Activated CD4-positive, alpha-beta T cell treated with anti-CD3 and anti-CD28 coated beads, Interleukin-2, amount 50 U/mL, for 16 hours (primary cell): ENCODE data around the gene EIF4G1.
A peak's percentile ranks its signal among the peaks of the same experiment; 100 is the strongest.

Experiments
- DNase-seq: peaks from one replicate; pipeline ENCODE4 v3.0.0-alpha.2; 2020

The EIF4G1 gene

DNA sequence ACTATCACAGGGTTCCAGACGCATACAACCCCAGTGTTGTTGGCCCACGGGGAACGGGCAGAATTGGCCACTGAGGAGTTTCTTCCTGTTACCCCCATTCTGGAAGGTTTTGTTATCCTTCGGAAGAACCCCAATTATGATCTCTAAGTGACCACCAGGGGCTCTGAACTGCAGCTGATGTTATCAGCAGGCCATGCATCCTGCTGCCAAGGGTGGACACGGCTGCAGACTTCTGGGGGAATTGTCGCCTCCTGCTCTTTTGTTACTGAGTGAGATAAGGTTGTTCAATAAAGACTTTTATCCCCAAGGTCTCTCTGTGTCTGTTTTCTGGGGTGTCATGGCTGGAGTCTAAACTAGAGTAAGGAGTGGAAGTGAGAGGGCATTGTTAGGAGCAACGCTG lies 5.7 kb upstream of the EIF4G1 start:
- no peak for DNase-seq

DNA sequence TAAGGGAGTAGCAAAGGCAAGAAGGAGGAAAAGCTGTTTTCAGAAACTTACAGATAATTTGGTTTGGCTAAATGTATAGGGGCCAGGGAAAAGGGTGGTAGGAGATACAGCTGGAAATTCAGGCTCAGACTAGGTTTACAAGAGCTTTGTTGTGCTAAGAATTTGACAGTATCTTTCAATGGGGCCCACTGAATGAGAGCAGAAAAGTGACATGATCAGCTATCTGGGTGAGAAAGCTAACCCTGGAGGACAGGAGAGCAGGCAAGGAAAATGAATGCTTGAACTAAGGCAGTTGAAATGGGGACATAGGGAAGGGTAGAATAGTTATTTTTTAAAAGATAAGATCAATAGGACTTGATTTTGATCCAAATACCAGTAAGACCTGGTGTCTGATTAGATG lies 2.8 kb upstream of the EIF4G1 start:
- DNase-seq = no peak

DNA sequence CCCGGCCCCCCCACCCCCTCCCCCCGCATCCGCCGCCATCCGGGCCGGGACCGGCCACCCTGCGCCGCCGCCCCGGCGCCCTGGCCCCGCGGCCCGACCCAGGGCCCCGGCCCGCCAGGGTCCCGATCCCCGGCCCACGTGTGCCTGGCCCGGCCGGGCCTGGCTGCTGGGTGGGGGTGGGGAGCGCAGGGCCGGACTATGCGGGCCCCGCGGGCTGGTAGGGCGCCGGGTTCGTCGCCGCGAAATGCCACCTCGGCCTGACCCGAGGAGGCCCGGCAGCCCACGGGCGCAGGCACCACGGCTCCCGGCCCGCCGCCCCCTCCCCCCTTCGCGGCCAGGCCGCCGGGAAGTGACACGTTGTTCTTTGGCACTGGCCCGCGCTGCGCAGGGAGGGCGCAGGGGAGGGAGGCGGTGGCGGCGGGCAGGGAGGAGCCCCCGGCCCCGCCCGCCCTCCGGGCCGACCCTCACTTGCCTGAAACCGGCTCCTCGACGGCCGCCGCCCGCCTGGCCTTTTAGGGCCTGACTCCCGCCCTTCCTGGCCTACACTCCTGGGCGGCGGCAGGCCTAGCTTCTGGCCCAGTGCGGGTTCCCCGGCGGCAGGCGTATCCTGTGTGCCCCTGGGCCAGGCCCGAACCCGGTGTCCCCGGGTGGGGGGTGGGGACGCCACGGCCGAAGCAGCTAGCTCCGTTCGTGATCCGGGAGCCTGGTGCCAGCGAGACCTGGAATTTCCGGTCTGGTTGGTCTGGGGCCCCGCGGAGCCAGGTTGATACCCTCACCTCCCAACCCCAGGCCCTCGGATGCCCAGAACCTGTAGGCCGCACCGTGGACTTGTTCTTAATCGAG lies 515 bp downstream of the EIF4G1 start:
- peak; percentile 58 for DNase-seq

DNA sequence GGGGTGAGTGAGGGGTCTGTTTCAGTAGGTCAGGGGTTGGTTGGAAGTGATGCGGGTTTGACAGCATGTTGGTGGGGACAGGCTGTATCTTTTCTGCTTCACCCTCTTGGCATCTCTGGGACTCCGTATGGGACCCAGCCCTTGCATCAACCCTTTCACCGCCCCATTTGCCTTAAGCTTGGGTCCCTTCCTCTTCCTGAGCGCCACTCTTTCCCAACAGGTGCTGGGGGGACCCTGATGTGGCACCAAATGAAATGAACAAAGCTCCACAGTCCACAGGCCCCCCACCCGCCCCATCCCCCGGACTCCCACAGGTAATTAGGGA lies 1.1 kb downstream of the EIF4G1 start:
- no peak for DNase-seq

DNA sequence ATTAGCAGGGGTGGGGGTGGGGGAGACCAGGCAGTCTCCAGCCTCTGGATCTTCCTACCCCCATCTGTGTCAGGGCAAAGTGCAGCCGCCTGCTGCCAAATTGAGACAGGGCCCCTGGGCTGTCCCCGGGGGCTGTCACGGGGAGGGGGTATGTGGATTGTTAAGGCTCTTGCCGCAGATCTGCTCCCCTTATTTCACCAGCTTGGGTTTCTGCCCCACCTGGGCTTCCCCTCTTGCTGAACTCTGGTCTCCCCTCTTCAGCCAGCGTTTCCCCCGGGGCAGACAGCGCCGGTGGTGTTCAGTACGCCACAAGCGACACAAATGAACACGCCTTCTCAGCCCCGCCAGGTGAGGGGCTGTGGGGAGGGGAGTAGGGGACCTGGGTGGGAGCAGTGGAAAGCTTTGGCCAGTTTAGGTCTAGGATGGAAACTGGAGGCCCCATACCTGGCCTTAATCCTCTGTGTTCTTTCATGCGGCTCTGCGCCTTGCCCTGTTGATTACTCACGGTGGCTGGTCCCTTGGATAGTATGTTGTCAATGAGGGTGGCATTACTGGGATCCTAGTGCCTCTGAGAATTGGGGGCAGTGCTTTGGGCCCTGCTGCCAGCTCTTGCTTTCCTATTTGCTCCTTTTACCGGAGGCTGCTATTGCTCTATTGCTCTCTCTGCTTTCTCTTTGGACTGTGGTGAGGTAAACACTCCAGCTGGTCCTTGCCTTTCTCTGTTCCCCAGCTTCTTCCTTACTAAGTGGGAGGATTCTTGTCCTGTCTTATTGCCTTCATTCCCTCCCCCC lies 1.7 kb downstream of the EIF4G1 start:
- no peak for DNase-seq

DNA sequence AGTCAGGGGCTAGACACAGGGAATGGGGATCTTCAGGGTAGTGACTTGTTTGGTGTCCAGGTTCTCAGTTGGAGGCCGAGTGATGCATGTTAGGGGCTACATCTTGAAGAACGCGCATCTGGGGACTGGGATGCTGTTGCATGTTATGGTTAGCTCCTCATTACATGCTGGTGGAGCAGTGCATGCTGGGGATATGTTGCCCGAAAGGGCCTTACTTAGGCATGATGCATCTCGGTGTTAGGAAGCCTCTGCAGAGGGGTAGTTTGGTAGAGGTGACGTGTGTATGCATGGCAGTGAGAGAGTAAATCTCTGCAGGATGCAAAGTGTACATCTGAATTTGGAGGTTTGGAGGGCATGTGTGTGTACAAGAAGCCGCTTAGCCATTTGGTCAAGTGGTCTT lies 2.4 kb downstream of the EIF4G1 start:
- DNase-seq = no peak

DNA sequence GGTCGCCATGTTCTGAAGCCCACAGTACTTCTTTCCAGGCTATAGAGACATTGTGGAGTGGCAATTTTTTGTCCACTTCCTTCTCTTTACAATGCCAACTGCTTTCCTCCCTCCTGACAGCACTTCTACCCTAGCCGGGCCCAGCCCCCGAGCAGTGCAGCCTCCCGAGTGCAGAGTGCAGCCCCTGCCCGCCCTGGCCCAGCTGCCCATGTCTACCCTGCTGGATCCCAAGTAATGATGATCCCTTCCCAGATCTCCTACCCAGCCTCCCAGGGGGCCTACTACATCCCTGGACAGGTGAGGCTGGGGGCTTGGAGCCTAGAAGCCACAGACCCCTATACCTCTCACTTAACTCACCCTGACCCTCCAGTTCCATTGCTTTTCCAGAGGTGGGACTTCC lies 2.8 kb downstream of the EIF4G1 start:
- DNase-seq = no peak

DNA sequence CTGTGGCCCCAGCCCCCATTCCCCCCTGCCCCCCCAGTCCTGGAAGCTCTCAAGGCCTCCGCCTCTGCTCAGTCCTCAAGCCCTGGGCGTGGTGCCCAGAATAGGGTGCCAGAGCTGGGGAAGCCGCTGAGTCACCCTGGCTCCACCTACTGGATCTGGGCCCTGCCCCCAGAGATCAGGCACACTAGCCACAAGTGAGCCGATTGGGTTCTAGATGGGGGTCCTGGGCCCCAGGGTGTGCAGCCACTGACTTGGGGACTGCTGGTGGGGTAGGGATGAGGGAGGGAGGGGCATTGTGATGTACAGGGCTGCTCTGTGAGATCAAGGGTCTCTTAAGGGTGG lies 5.7 kb downstream of the EIF4G1 start:
- peak; percentile 36 for DNase-seq

DNA sequence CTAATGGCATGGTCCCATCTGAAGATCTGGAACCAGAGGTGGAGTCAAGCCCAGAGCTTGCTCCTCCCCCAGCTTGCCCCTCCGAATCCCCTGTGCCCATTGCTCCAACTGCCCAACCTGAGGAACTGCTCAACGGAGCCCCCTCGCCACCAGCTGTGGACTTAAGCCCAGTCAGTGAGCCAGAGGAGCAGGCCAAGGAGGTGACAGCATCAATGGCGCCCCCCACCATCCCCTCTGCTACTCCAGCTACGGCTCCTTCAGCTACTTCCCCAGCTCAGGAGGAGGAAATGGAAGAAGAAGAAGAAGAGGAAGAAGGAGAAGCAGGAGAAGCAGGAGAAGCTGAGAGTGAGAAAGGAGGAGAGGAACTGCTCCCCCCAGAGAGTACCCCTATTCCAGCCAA lies 7.3 kb downstream of the EIF4G1 start:
- no peak for DNase-seq

DNA sequence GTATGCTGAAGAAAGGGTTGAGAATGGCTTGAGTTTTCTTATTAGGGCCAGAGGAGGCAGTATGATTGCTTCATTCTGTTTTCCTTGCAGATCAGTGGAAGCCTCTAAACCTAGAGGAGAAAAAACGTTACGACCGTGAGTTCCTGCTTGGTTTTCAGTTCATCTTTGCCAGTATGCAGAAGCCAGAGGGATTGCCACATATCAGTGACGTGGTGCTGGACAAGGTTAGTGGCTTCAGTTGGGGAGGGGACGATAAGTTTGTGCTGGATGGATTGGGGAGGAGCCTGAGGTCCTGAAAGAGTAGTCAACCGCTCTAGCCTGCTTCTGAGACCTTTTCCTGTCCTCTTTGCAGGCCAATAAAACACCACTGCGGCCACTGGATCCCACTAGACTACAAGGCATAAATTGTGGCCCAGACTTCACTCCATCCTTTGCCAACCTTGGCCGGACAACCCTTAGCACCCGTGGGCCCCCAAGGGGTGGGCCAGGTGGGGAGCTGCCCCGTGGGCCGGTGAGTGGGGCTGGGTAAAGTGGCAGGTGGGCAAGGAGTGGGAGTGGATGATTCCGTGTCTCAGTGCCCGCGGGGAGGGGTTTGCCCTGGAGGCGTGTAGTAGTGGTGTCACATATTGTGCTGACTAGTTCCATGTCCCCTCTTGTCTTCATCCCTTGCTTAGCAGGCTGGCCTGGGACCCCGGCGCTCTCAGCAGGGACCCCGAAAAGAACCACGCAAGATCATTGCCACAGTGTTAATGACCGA lies 8.5 kb downstream of the EIF4G1 start:
- DNase-seq = no peak

DNA sequence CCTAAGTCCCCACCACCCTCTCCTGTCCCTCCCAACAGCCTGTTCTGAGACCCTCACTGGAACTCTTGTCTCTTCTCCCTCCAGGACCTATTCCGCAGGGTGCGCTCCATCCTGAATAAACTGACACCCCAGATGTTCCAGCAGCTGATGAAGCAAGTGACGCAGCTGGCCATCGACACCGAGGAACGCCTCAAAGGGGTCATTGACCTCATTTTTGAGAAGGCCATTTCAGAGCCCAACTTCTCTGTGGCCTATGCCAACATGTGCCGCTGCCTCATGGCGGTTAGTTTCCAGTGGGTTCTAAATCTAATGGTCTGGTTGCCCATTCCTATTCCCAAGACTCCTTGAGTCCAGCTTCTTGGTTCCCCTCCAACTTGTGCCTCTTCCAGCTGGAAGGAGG lies 9.3 kb downstream of the EIF4G1 start:
- DNase-seq = no peak

DNA sequence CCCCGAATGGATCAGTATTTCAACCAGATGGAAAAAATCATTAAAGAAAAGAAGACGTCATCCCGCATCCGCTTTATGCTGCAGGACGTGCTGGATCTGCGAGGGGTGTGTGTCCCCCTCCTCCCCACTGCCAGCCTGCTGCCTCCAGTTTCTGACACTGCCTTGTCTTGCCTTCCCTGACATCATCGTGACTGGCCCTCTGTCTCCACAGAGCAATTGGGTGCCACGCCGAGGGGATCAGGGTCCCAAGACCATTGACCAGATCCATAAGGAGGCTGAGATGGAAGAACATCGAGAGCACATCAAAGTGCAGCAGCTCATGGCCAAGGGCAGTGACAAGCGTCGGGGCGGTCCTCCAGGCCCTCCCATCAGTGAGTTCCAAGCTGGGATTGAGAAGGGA lies 10.9 kb downstream of the EIF4G1 start:
- no peak for DNase-seq

DNA sequence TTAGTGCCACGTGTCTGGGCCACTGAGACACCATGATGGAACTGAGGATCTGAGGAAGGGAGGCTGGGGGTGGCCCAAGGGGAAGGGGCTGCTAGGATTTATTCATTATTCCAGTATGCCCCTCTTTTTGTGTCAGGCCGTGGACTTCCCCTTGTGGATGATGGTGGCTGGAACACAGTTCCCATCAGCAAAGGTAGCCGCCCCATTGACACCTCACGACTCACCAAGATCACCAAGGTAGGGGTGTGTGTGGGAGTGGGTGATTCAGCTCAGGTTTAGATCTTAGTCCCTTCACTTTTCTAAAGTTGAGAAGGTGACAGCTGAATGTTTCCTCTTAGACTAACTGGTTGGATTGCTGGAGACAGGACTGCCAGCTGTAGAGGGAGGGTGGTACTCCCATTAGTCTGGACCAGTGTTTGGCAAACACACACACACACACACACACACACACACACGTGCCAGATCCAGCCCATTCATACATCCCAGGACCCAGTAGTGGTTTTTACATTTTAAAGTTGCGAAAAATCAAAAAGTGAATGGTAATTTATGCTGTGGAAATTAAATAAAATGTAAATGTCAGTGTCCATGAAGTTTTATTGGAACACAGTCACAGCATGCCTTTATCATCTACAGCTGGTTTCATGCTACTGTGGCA lies 11.4 kb downstream of the EIF4G1 start:
- DNase-seq = no peak

DNA sequence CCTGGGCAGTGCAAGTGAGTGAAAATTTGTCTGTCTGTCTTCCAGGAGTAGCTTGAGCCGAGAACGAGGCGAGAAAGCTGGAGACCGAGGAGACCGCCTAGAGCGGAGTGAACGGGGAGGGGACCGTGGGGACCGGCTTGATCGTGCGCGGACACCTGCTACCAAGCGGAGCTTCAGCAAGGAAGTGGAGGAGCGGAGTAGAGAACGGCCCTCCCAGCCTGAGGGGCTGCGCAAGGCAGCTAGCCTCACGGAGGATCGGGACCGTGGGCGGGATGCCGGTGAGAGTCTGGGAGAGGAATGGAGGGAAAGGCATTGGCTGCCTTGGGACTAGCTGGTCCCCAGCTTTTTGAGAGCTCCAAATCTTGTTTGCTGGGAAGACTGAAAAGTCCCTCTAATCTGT lies 12.8 kb downstream of the EIF4G1 start:
- DNase-seq = no peak

DNA sequence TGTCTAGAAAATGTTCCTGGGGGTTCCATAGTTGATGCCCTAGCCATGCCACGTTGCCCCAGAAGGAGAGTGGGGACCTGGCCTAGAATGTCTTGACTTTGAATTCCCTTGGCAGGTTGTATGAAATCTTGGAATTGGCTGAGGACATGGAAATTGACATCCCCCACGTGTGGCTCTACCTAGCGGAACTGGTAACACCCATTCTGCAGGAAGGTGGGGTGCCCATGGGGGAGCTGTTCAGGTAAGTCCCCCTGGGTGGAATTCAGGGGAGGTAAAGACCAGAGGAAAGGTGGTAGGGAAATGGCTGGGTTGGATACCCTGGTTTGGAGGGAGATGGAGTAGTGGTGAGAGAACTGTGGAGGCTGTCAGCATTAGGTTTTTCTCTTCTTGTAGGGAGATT lies 14.1 kb downstream of the EIF4G1 start:
- no peak for DNase-seq

DNA sequence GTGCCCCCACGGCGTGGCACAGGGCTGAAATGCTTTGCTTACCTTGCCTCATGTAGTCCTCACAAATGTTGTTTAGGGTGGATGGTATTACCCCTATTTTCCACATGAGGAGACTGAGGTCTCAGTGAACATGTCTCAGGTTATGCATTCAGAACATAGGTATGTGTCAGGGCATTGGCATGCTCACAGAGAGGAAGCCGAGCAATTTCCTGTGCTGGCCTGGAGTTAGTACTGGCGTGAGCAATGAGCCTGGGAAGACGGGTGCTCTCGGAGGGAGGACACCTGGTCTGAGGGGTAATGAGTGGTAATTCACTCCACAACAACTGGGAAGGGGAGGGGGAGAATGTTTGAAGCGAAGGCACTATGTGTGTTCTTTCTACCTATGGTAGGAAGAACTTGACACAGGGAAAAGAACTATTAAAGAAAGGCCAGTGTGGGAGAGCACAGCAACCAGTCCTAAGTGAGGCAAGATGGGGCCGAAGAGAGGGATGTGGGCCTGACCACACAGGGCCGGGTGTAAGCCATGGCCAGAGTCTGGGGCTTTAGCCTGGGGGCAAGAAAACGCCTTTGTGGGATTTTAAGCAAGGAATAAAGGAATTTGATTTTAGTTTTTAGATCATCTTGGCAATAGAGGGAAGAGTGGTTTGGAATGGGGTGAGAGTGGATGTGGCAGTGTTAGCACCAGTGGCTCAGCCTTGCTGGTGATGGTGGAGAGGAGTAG lies 18.1 kb downstream of the EIF4G1 start:
- DNase-seq = no peak

DNA sequence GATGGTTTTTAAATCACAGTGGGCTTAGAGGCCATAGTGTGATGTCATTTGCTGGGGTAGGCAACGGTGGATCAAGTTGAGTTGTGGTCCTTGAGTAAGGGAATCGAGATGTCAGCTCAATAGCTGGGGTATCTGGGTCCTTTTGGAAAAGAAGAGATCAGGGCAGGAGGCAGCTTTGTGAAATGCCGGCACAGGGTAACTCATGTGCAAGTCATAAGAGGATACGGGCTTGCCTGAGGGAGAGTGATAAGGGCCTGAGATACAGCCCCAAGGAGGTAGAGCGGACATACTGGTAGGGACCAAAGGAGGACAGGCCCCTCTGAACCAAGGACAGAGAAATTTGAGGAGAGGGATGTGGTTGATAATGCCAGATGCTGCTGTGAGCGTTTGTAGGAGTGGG lies 18.8 kb downstream of the EIF4G1 start:
- no peak for DNase-seq

DNA sequence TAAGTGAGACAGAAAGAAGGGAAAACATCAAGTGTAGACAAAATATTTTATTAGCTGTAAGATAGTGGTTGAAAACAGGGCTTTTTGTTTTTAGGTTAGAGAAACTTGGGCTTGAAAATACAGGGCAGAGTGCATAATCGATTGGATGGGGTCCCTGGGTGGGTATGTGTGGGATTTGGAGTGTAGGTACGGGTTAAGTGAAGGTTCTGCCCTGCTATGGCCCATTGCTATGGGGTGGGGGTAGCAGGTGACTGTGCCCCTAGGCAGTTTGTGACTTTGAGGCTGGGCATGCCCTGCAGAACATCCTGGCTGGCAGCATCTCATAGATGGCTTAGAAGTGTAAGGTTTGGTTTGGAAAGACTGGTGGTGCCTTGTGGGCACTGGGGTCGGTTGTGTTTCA lies 19.3 kb downstream of the EIF4G1 start:
- no peak for DNase-seq

DNA sequence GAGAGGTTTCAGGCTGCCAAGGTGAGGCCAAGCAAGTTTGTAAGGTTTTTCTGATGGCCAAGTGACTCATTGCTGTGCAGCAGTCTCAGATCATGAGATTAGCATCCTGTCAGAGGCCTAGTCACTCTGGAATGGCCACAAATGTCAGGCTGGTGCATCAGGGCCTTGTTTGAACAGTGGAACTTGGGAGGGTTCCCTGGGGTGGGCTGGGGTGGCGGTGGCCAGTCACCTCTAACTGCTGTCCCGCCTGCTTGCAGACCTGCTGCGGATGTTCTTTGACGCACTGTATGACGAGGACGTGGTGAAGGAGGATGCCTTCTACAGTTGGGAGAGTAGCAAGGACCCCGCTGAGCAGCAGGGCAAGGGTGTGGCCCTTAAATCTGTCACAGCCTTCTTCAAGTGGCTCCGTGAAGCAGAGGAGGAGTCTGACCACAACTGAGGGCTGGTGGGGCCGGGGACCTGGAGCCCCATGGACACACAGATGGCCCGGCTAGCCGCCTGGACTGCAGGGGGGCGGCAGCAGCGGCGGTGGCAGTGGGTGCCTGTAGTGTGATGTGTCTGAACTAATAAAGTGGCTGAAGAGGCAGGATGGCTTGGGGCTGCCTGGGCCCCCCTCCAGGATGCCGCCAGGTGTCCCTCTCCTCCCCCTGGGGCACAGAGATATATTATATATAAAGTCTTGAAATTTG lies 20.2 kb downstream of the EIF4G1 start:
- peak; percentile 60 for DNase-seq

DNA sequence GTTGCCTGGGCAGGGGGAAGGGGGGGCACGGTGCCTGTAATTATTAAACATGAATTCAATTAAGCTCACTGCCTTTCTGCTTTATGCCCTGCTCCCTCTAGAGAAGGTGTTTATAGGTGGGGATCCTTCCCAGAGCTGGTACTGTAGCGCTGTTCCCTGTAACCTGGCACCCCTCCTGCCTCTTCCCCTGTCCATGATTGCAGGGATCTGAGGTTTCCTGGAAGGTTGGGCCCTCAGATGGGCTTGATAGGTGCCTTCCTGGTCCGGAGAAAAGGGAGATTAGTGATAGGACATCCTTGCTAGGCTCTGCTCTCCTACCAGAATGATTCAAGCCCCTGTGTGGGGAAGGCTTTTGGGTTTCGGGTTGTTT lies 20.9 kb downstream of the EIF4G1 start:
- DNase-seq = peak; percentile 35

DNA sequence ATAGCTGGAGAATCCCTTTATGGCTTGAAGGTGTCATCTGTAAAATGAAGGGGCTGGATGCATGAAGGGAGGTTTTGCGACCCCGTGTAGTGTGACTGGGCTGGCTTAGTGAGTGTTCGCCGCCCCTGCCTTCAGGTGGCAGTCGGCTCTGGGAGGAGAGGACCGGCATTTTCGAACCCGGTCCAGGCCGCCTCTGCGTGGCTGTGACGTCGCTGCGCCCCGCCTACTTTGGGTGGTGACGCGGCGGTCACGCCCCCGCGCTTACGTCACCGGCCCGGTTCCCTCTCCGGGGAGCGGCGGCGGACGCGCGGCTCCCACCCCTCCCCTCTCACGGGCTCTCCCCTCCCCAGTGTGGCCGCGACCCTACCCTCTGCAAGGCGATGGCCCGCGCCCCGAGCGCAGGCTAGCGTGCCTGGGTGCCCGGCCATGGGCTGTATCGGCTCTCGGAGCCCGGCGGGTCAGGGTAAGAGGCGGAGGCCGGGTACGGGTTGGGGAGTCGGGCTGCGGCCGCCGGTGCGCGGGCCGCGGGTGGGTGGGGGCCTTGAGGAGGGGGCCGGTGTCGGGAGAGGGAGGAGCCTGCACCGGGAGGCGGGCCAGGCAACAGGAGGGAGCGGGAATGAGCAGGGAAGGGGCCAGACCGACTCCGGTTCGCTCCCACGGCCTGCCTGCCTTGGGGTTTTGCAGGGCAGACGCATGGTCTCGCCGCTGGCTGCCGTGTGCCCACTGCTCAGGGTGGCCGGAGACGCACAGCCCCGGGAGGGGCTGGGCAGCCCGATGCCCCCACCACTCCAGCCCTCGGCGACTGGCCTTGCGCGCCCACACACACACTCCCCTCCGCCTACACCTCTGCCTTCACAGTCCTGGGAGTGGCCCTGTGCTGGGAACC lies 21.5 kb downstream of the EIF4G1 start:
- peak; percentile 88 for DNase-seq
